ENCODE measurements around the gene TNK1.

TNK1 gene

DNA sequence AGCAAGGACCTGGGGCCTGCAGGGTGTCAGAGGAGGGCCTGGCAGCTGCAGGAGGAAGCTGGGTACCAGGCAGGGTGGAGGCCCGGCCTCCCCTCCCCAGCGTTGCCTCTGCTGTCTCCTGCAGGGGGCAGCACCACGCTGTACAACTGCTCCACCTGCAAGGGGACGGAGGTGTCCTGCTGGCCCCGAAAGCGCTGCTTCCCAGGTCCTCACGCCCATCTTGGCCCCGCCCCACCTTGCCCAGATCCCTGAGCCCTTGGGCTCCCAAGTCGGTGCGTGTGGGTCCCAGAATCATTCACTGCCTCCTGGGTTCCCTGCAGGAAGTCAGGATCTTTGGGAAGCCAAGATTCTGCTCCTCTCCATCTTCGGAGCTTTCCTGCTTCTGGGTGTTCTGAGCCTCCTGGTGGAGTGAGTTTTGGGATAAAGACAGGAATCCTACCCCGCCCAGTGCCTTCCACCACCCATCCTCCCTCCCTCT is 24.8 kb upstream of the TNK1 start:
- Histone ChIP-seq H3K4me1 (ENCODE audit: insufficient read depth, low read length, severe bottlenecking) (peaks cover 18% of the 10 kb centered on the region), H4K20me1 (ENCODE audit: insufficient read depth, low read length) (no peaks in the 10 kb centered on the region), H3F3A (ENCODE audit: insufficient read depth, low read length) (no peaks in the 10 kb centered on the region), H3K9me3 (ENCODE audit: low read length) (no peaks in the 10 kb centered on the region), H3K9me2 (ENCODE audit: low read depth, low read length) (no peaks in the 10 kb centered on the region), H2AFZ (ENCODE audit: low read length) (no peak overlapping the region), H3K4me2 (ENCODE audit: low read length) (no peak overlapping the region), H3K79me2 (ENCODE audit: insufficient read depth, low read length) (no peaks in the 10 kb centered on the region), H3K36me3 (ENCODE audit: insufficient read depth, low read length) (no peaks in the 10 kb centered on the region), H3K9ac (ENCODE audit: low read length) (no peak overlapping the region), H3K27ac (ENCODE audit: low read depth, low read length, poor library complexity, severe bottlenecking) (no peak overlapping the region), H3K27me3 (ENCODE audit: insufficient read depth, low read length) (peaks cover 5% of the 10 kb centered on the region; the same call in 1 of the 2 replicates), H3K4me3 (ENCODE audit: low read depth, low read length, poor library complexity, severe bottlenecking) (no peak overlapping the region)
- TF ChIP-seq, protein P1, sequence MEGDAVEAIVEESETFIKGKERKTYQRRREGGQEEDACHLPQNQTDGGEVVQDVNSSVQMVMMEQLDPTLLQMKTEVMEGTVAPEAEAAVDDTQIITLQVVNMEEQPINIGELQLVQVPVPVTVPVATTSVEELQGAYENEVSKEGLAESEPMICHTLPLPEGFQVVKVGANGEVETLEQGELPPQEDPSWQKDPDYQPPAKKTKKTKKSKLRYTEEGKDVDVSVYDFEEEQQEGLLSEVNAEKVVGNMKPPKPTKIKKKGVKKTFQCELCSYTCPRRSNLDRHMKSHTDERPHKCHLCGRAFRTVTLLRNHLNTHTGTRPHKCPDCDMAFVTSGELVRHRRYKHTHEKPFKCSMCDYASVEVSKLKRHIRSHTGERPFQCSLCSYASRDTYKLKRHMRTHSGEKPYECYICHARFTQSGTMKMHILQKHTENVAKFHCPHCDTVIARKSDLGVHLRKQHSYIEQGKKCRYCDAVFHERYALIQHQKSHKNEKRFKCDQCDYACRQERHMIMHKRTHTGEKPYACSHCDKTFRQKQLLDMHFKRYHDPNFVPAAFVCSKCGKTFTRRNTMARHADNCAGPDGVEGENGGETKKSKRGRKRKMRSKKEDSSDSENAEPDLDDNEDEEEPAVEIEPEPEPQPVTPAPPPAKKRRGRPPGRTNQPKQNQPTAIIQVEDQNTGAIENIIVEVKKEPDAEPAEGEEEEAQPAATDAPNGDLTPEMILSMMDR (IDR thresholded peaks at IDR 0.05; ENCODE audit: low read length), result peak; percentile 89
- no peak for TF ChIP-seq EZH2 (IDR thresholded peaks at IDR 0.05; ENCODE audit: borderline replicate concordance, low read length)

DNA sequence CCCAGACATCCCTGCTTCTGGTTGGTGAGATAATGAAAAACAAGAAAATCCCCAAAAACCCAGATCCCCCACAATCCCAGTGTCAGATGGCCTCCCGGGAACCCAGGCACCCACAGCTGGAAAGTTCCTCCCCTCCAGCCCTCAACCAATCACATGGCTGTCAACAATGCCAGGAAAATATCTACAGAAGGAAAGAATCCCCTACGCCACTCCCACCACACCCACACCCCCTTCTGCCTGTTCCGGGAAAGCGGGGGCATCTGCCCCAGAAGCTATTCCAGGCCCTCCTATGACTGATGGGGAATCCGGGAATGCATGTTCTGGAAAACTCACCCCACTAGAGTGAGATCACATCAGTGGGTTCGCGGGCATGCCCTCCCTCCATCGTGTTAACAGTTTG is 24.1 kb upstream of the TNK1 start:
- Histone ChIP-seq H3K4me1 (ENCODE audit: insufficient read depth, low read length, severe bottlenecking) (peaks cover 13% of the 10 kb centered on the region), H3K4me2 (ENCODE audit: low read length) (no peak overlapping the region), H3K27ac (ENCODE audit: low read depth, low read length, poor library complexity, severe bottlenecking) (no peak overlapping the region), H3K79me2 (ENCODE audit: insufficient read depth, low read length) (no peaks in the 10 kb centered on the region), H3K27me3 (ENCODE audit: insufficient read depth, low read length) (peaks cover 5% of the 10 kb centered on the region; the same call in 1 of the 2 replicates), H3K4me3 (ENCODE audit: low read depth, low read length, poor library complexity, severe bottlenecking) (no peak overlapping the region), H3K36me3 (ENCODE audit: insufficient read depth, low read length) (no peaks in the 10 kb centered on the region), H2AFZ (ENCODE audit: low read length) (no peak overlapping the region), H4K20me1 (ENCODE audit: insufficient read depth, low read length) (no peaks in the 10 kb centered on the region), H3K9me2 (ENCODE audit: low read depth, low read length) (no peaks in the 10 kb centered on the region), H3K9ac (ENCODE audit: low read length) (no peak overlapping the region), H3F3A (ENCODE audit: insufficient read depth, low read length) (no peaks in the 10 kb centered on the region), H3K9me3 (ENCODE audit: low read length) (no peaks in the 10 kb centered on the region)
- TF ChIP-seq, protein P1 (IDR thresholded peaks at IDR 0.05; ENCODE audit: low read length), result no peak
- TF ChIP-seq EZH2 (IDR thresholded peaks at IDR 0.05; ENCODE audit: borderline replicate concordance, low read length), result no peak

DNA sequence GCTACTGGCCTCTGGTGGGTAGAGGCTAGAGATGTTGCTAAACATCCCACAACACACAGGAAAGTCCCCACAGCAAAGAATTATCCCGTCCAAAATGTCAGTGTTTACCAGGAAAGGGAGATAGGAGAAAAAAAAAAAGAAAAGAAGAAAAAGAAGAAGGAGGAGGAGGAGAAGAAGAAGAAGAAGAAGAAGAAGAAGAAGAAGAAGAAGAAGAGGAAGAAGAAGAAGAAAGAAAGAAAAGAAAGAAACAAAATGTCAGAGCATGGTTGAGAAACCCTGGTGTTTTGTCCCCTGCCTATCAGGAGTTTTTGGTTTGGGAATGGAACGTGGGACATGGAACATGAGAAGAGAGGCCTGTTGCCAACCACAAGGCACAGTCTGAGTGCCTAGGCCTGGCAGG is 23.5 kb upstream of the TNK1 start:
- H3K9ac ChIP-seq (ENCODE audit: low read length), result no peak overlapping the region
- H3K27ac ChIP-seq (ENCODE audit: low read depth, low read length, poor library complexity, severe bottlenecking), result no peak overlapping the region
- TF ChIP-seq, protein P1 (IDR thresholded peaks at IDR 0.05; ENCODE audit: low read length), result no peak
- TF ChIP-seq EZH2 (IDR thresholded peaks at IDR 0.05; ENCODE audit: borderline replicate concordance, low read length), result no peak
- no peaks in the 10 kb centered on the region for H3K36me3 ChIP-seq (ENCODE audit: insufficient read depth, low read length)
- no peaks in the 10 kb centered on the region for H3K79me2 ChIP-seq (ENCODE audit: insufficient read depth, low read length)
- H3K4me2 ChIP-seq (ENCODE audit: low read length), result no peak overlapping the region
- H3K4me1 ChIP-seq (ENCODE audit: insufficient read depth, low read length, severe bottlenecking), result peaks cover 8% of the 10 kb centered on the region
- peaks cover 5% of the 10 kb centered on the region; the same call in 1 of the 2 replicates for H3K27me3 ChIP-seq (ENCODE audit: insufficient read depth, low read length)
- no peak overlapping the region for H3K4me3 ChIP-seq (ENCODE audit: low read depth, low read length, poor library complexity, severe bottlenecking)
- no peaks in the 10 kb centered on the region for H4K20me1 ChIP-seq (ENCODE audit: insufficient read depth, low read length)
- no peak overlapping the region for H2AFZ ChIP-seq (ENCODE audit: low read length)
- H3K9me3 ChIP-seq (ENCODE audit: low read length), result no peaks in the 10 kb centered on the region
- no peaks in the 10 kb centered on the region for H3F3A ChIP-seq (ENCODE audit: insufficient read depth, low read length)
- no peaks in the 10 kb centered on the region for H3K9me2 ChIP-seq (ENCODE audit: low read depth, low read length)
